DOHH2 (cell line): Measurements from ENCODE around the gene RAB28.

Experiments used
- H3F3A ChIP-seq: fragments of 200-600 bp; sonication (generic), shearing (Covaris generic); 2 replicates; pipeline ENCODE4 v1.6.0; 2016; ENCODE audit warnings: antibody characterized with exemption, mild to moderate bottlenecking; ENCODE audit not compliant: control insufficient read depth, insufficient read depth
- H3K27ac ChIP-seq: fragments of 200-600 bp; sonication (generic); 2 replicates; pipeline ENCODE4 v1.5.1; 2014; ENCODE audit warnings: low read depth, mild to moderate bottlenecking, low read length, moderate library complexity
- H3K27me3 ChIP-seq: fragments of 200-600 bp; sonication (generic); 2 replicates; pipeline ENCODE4 v1.6.1; 2014; ENCODE audit warnings: mild to moderate bottlenecking, low read length, mixed read lengths; ENCODE audit not compliant: control insufficient read depth
- H3K36me3 ChIP-seq: fragments of 200-600 bp; sonication (generic); 2 replicates; pipeline ENCODE4 v1.6.1; 2014; ENCODE audit warnings: mild to moderate bottlenecking, low read length, moderate library complexity, mixed read lengths; ENCODE audit not compliant: control insufficient read depth
- H3K4me1 ChIP-seq: fragments of 200-600 bp; sonication (generic); 2 replicates; pipeline ENCODE4 v1.6.1; 2014; ENCODE audit warnings: mild to moderate bottlenecking, low read length, mixed read lengths; ENCODE audit not compliant: control insufficient read depth
- H3K4me2 ChIP-seq: fragments of 200-600 bp; sonication (generic); 2 replicates; pipeline ENCODE4 v1.6.0; 2014; ENCODE audit warnings: mild to moderate bottlenecking, low read length, moderate library complexity
- H3K4me3 ChIP-seq: fragments of 200-600 bp; sonication (generic); 2 replicates; pipeline ENCODE4 v1.5.1; 2014; ENCODE audit warnings: mild to moderate bottlenecking, low read length, mixed read lengths
- H3K79me2 ChIP-seq: fragments of 200-600 bp; sonication (generic); 2 replicates; pipeline ENCODE4 v1.6.1; 2014; ENCODE audit warnings: mild to moderate bottlenecking, low read length, mixed read lengths; ENCODE audit not compliant: control insufficient read depth
- H3K9me2 ChIP-seq: fragments of 200-600 bp; sonication (generic); replicated peaks from 2 replicates; pipeline ENCODE4 v1.6.1; 2014; ENCODE audit warnings: mild to moderate bottlenecking, low read length, mixed read lengths; ENCODE audit not compliant: control insufficient read depth
- H3K9me3 ChIP-seq: fragments of 200-600 bp; sonication (generic); 2 replicates; pipeline ENCODE4 v1.6.1; 2014; ENCODE audit warnings: antibody characterized with exemption, low read length, mixed read lengths; ENCODE audit not compliant: control insufficient read depth, insufficient read depth
- H4K20me1 ChIP-seq: fragments of 200-600 bp; sonication (generic); 2 replicates; pipeline ENCODE4 v1.6.0; 2014; ENCODE audit warnings: low read depth, mild to moderate bottlenecking, antibody characterized with exemption, low read length, moderate library complexity; ENCODE audit not compliant: control insufficient read depth, insufficient read depth
- EZH2phosphoT487 ChIP-seq: fragments of 200-600 bp; sonication (generic); IDR thresholded peaks from 2 replicates; pipeline ENCODE4 v1.6.1; 2017; ENCODE audit warnings: borderline replicate concordance, mild to moderate bottlenecking, antibody characterized with exemption, low read length, moderate library complexity, mixed read lengths
- TF ChIP-seq, protein P1 (sequence below): fragments of 200-600 bp; sonication (generic); IDR thresholded peaks from one replicate; pipeline ENCODE4 v1.5.1; 2014; ENCODE audit warnings: antibody characterized with exemption, mild to moderate bottlenecking, low read depth, low read length; ENCODE audit not compliant: poor library complexity, severe bottlenecking

Gene RAB28

DNA sequence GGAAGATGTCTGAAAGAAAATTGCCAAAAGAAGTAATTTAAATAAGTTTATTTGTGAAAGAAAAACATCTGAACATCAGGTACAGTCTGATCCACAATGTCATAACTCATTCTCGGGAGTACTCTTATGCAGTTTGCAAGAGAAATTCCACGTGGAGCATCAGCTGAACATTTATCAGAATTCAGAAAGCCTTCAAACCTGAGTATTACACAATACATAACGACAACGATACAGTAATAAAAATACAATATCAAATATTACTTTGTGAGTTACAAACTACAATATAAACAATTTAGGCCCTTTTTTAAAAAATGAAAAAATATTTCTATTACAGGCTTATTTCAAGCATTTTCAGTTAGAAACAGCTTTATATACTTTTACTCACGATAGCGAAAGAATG is 116.4 kb downstream of the RAB28 start:
- H3F3A ChIP-seq = no peaks in the 10 kb centered on the region
- H3K4me2 ChIP-seq = no peak overlapping the region

DNA sequence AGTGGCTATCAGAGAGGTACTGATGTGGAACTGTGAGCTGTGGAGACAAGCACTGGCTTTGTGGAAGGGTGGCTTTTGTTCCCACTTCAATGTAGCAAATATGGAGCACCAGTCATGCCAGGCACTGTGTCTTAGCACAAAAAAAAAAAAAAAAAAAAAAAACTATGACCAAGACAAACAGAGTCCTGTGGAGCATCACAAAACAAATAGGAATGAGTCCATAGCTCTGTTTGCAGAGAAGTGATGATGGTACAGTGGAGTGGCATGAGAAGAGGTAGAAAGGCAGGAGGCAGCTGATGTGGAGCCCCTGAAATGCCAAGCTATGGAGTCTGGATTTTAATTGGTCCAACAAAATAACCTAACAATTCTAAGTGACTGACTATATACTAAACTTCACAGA is 116.9 kb downstream of the RAB28 start:
- Histone ChIP-seq H3K27ac (no peak overlapping the region), H3F3A (no peaks in the 10 kb centered on the region), H4K20me1 (no peaks in the 10 kb centered on the region), H3K4me1 (no peaks in the 10 kb centered on the region), H3K9me2 (no peaks in the 10 kb centered on the region), H3K36me3 (no peaks in the 10 kb centered on the region; the same call in 1 of the 2 replicates), H3K4me2 (no peak overlapping the region), H3K4me3 (no peak overlapping the region), H3K27me3 (no peaks in the 10 kb centered on the region), H3K9me3 (no peaks in the 10 kb centered on the region), H3K79me2 (no peaks in the 10 kb centered on the region)
- no peak for TF ChIP-seq EZH2phosphoT487
- TF ChIP-seq, protein P1, sequence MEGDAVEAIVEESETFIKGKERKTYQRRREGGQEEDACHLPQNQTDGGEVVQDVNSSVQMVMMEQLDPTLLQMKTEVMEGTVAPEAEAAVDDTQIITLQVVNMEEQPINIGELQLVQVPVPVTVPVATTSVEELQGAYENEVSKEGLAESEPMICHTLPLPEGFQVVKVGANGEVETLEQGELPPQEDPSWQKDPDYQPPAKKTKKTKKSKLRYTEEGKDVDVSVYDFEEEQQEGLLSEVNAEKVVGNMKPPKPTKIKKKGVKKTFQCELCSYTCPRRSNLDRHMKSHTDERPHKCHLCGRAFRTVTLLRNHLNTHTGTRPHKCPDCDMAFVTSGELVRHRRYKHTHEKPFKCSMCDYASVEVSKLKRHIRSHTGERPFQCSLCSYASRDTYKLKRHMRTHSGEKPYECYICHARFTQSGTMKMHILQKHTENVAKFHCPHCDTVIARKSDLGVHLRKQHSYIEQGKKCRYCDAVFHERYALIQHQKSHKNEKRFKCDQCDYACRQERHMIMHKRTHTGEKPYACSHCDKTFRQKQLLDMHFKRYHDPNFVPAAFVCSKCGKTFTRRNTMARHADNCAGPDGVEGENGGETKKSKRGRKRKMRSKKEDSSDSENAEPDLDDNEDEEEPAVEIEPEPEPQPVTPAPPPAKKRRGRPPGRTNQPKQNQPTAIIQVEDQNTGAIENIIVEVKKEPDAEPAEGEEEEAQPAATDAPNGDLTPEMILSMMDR = no peak

More for the DNA sequence above, 116.4 kb downstream of the RAB28 start:
- no peak for TF ChIP-seq EZH2phosphoT487
- TF ChIP-seq, protein P1 = no peak
- Histone ChIP-seq H4K20me1 (no peaks in the 10 kb centered on the region), H3K36me3 (no peaks in the 10 kb centered on the region; the same call in 1 of the 2 replicates), H3K9me3 (no peaks in the 10 kb centered on the region), H3K79me2 (no peaks in the 10 kb centered on the region), H3K27me3 (no peaks in the 10 kb centered on the region), H3K9me2 (no peaks in the 10 kb centered on the region), H3K27ac (no peak overlapping the region), H3K4me1 (no peaks in the 10 kb centered on the region), H3K4me3 (no peak overlapping the region)

DNA sequence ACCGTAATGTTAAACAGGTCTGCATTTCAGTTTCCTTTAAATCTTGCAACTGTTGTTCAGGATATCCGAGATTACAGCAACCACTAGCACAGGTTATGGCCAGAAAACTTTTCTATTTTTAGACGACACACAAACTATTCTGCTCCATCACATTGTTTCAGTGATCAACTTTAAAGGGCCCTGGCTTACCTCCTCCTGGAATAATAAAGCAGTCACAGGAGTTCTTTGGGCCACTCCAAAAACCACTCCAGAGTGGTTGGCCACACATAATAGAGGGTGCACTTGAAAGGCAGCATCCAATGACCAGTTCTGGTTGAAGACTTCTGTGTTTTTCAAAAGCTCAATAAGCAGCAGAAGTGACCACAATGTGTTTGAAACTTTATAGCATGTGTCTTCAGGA is 118.9 kb downstream of the RAB28 start:
- Histone ChIP-seq H3K79me2 (no peaks in the 10 kb centered on the region), H4K20me1 (no peaks in the 10 kb centered on the region), H3K36me3 (no peaks in the 10 kb centered on the region; the same call in 1 of the 2 replicates), H3K27me3 (no peaks in the 10 kb centered on the region), H3F3A (no peaks in the 10 kb centered on the region), H3K4me3 (no peak overlapping the region), H3K4me2 (no peak overlapping the region), H3K27ac (no peak overlapping the region), H3K4me1 (no peaks in the 10 kb centered on the region), H3K9me2 (no peaks in the 10 kb centered on the region), H3K9me3 (no peaks in the 10 kb centered on the region)
- TF ChIP-seq, protein P1 = no peak

DNA sequence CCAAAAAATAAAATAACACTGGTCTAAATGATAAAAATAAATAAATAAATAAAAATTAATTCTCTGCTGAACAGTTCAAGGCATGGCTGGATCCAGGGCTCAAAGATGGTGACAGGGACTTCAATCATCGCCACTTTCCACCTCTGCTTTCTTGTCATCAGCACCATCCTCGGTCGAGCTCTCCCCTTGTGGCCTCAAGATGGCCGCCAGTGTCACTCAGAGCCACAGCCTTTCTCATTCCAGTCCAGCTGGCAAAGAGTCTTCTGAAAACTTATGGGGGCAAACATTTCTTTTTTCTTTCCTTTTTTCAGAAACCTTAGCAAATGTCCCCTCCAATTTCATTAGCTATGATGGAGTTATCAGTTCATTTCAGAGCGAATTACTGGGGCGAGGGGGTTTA is 119.5 kb downstream of the RAB28 start:
- TF ChIP-seq, protein P1 = no peak
- TF ChIP-seq EZH2phosphoT487 = no peak
- no peaks in the 10 kb centered on the region for H3K79me2 ChIP-seq
- no peaks in the 10 kb centered on the region for H3K4me1 ChIP-seq
- no peak overlapping the region for H3K4me2 ChIP-seq
- no peaks in the 10 kb centered on the region for H3F3A ChIP-seq
- H3K27me3 ChIP-seq = no peaks in the 10 kb centered on the region
- H3K27ac ChIP-seq = no peak overlapping the region
- H3K4me3 ChIP-seq = no peak overlapping the region
- no peaks in the 10 kb centered on the region; the same call in 1 of the 2 replicates for H3K36me3 ChIP-seq
- H3K9me3 ChIP-seq = no peaks in the 10 kb centered on the region
- H4K20me1 ChIP-seq = no peaks in the 10 kb centered on the region
- H3K9me2 ChIP-seq = no peaks in the 10 kb centered on the region
